WTC11 (cell line): ENCODE measurements around the gene POP5. TPM values are rescaled to one million over a fixed set of nuclear protein-coding genes. Genes with fewer than 3 reads are reported as not detected.

Experiments
- ATAC-seq: fragments of 200-7000 bp; cut with Tn5 transposase; 2 replicates; pipeline ENCODE4 v1.10.0; 2021; ENCODE audit warnings: mild to moderate bottlenecking, moderate library complexity
- CTCF ChIA-PET: fragments of 300-600 bp; sonication (Branson Sonifier 250); formaldehyde crosslinking; loops from one replicate; lab custom pipeline; 2021; ENCODE audit warnings: antibody characterized with exemption; lab: Charles Lee
- POLR2A ChIA-PET: fragments of 350-600 bp; sonication (Branson Sonifier 250); formaldehyde crosslinking; loops from one replicate; lab custom pipeline; 2021; ENCODE audit warnings: antibody characterized with exemption; lab: Charles Lee
- DNase-seq: peaks from one replicate; pipeline ENCODE4 v3.0.0; 2021; ENCODE audit warnings: low spot score
- H3K27ac Mint-ChIP-seq: 2 replicates; pipeline ENCODE4 v1.8.0; 2021; ENCODE audit warnings: mixed read lengths
- H3K27me3 Mint-ChIP-seq: 2 replicates; pipeline ENCODE4 v1.8.0; 2021; ENCODE audit warnings: low read depth, mild to moderate bottlenecking, moderate library complexity, mixed read lengths
- H3K36me3 Mint-ChIP-seq: 2 replicates; pipeline ENCODE4 v1.8.0; 2021; ENCODE audit warnings: mixed read lengths
- H3K4me1 Mint-ChIP-seq: 2 replicates; pipeline ENCODE4 v1.8.0; 2022; ENCODE audit warnings: mixed read lengths
- H3K4me3 Mint-ChIP-seq: 2 replicates; pipeline ENCODE4 v1.8.0; 2021; ENCODE audit warnings: mild to moderate bottlenecking, moderate library complexity, mixed read lengths
- H3K9me3 Mint-ChIP-seq: 2 replicates; pipeline ENCODE4 v1.8.0; 2021; ENCODE audit warnings: mixed read lengths
- AFF4 ChIP-seq: sonication (generic); formaldehyde crosslinking; IDR thresholded peaks from 2 replicates; pipeline ENCODE4 v1.8.1; 2023; ENCODE audit warnings: mild to moderate bottlenecking, missing genetic modification reagents, borderline replicate concordance
- ATF3 ChIP-seq: sonication (generic); formaldehyde crosslinking; conservative IDR thresholded peaks from 2 replicates; pipeline ENCODE4 v1.8.1; 2022; ENCODE audit warnings: mild to moderate bottlenecking, missing genetic modification reagents
- E2F4 ChIP-seq: sonication (generic); formaldehyde crosslinking; IDR thresholded peaks from 2 replicates; pipeline ENCODE4 v1.8.1; 2022; ENCODE audit warnings: low read depth, mild to moderate bottlenecking, moderate library complexity, missing genetic modification reagents, borderline replicate concordance
- ERG ChIP-seq: fragments of 250-450 bp; sonication (Bioruptor Pico); IDR thresholded peaks from 2 replicates; pipeline ENCODE4 v1.8.0; 2021; ENCODE audit warnings: mild to moderate bottlenecking
- ETV6 ChIP-seq: sonication (generic); formaldehyde crosslinking; IDR thresholded peaks from 2 replicates; pipeline ENCODE4 v1.8.1; 2022; ENCODE audit warnings: mild to moderate bottlenecking, missing genetic modification reagents
- FOXJ3 ChIP-seq: sonication (generic); formaldehyde crosslinking; IDR thresholded peaks from 2 replicates; pipeline ENCODE4 v1.9.0; 2021; ENCODE audit warnings: missing genetic modification reagents, mild to moderate bottlenecking, borderline replicate concordance
- FOXK1 ChIP-seq: sonication (generic); formaldehyde crosslinking; IDR thresholded peaks from 2 replicates; pipeline ENCODE4 v1.8.0; 2022; ENCODE audit warnings: mild to moderate bottlenecking, moderate library complexity, missing genetic modification reagents
- IRF2 ChIP-seq: sonication (generic); formaldehyde crosslinking; IDR thresholded peaks from 2 replicates; pipeline ENCODE4 v1.8.0; 2022; ENCODE audit warnings: low read depth, missing genetic modification reagents, borderline replicate concordance
- MAX ChIP-seq: sonication (generic); formaldehyde crosslinking; IDR thresholded peaks from 2 replicates; pipeline ENCODE4 v1.8.0; 2022; ENCODE audit warnings: mild to moderate bottlenecking, missing genetic modification reagents
- MXD4 ChIP-seq: fragments of 250-450 bp; sonication (Bioruptor Pico); IDR thresholded peaks from 2 replicates; pipeline ENCODE4 v1.8.0; 2021; ENCODE audit warnings: mild to moderate bottlenecking, moderate library complexity, borderline replicate concordance
- NFE2L1 ChIP-seq: sonication (generic); formaldehyde crosslinking; IDR thresholded peaks from 2 replicates; pipeline ENCODE4 v1.8.1; 2023; ENCODE audit warnings: missing genetic modification reagents
- NFYB ChIP-seq: sonication (generic); formaldehyde crosslinking; conservative IDR thresholded peaks from 2 replicates; pipeline ENCODE4 v1.8.0; 2022; ENCODE audit warnings: low read depth, missing genetic modification reagents
- NR3C1 ChIP-seq: sonication (generic); formaldehyde crosslinking; conservative IDR thresholded peaks from 2 replicates; pipeline ENCODE4 v1.8.1; 2023; ENCODE audit warnings: low read depth, mild to moderate bottlenecking, missing genetic modification reagents
- PRRX2 ChIP-seq: fragments of 250-450 bp; sonication (Bioruptor Pico); IDR thresholded peaks from 2 replicates; pipeline ENCODE4 v1.8.0; 2021; ENCODE audit warnings: mild to moderate bottlenecking
- RORB ChIP-seq: fragments of 250-450 bp; sonication (Bioruptor Pico); IDR thresholded peaks from 2 replicates; pipeline ENCODE4 v1.9.0; 2021; ENCODE audit warnings: mild to moderate bottlenecking
- SMAD4 ChIP-seq: sonication (generic); formaldehyde crosslinking; IDR thresholded peaks from 2 replicates; pipeline ENCODE4 v1.8.0; 2022; ENCODE audit warnings: mild to moderate bottlenecking, missing genetic modification reagents
- SOX15 ChIP-seq: fragments of 250-450 bp; sonication (Bioruptor Pico); IDR thresholded peaks from 2 replicates; pipeline ENCODE4 v1.9.0; 2021; ENCODE audit warnings: mild to moderate bottlenecking
- STAT6 ChIP-seq: sonication (generic); formaldehyde crosslinking; conservative IDR thresholded peaks from 2 replicates; pipeline ENCODE4 v1.8.1; 2023; ENCODE audit warnings: mild to moderate bottlenecking, low read depth, missing genetic modification reagents, moderate library complexity
- ZMAT4 ChIP-seq: fragments of 250-450 bp; sonication (Bioruptor Pico); IDR thresholded peaks from 2 replicates; pipeline ENCODE4 v1.9.0; 2021; ENCODE audit warnings: mild to moderate bottlenecking
- total RNA-seq: library from RNA; stranded (reverse); gene quantifications from 3 replicates; pipeline ENCODE4 v1.2.3, GENCODE V29; 2021

The POP5 gene
- total RNA-seq, 1 experiment from 2014 or later = 54.7 TPM

GRCh38 chr12:120540445-120540844 lies 40.8 kb downstream of the POP5 start (continued):
- no peak for TF ChIP-seq AFF4 (CRISPR knock-in tag)
- TF ChIP-seq ERG (CRISPR knock-in tag) = no peak
- no peak for TF ChIP-seq E2F4 (CRISPR knock-in tag)
- TF ChIP-seq ZMAT4 (CRISPR knock-in tag) = no peak

- Mint-ChIP-seq H3K4me3 (no peak overlapping the region), H3K27me3 (no peaks in the 10 kb centered on the region), H3K4me1 (peaks cover 32% of the 10 kb centered on the region), H3K27ac (peak overlapping the region; percentile 65), H3K9me3 (no peaks in the 10 kb centered on the region), H3K36me3 (peaks cover 35% of the 10 kb centered on the region)
- TF ChIP-seq AFF4 (CRISPR knock-in tag) (no peak), NFE2L1 (CRISPR knock-in tag) (no peak), NFYB (CRISPR knock-in tag) (no peak), MXD4 (CRISPR knock-in tag) (no peak), PRRX2 (no peak), FOXJ3 (CRISPR knock-in tag) (no peak), ETV6 (CRISPR knock-in tag) (no peak), FOXK1 (CRISPR knock-in tag) (no peak), STAT6 (CRISPR knock-in tag) (no peak), RORB (CRISPR knock-in tag) (no peak), SMAD4 (no peak), MAX (CRISPR knock-in tag) (no peak), ATF3 (CRISPR knock-in tag) (no peak), SOX15 (CRISPR knock-in tag) (no peak), IRF2 (CRISPR knock-in tag) (no peak), NR3C1 (CRISPR knock-in tag) (no peak)
- CTCF ChIA-PET = interaction anchor here (1.8 kb wide), 1 partner anchor 72 kb away, joined by 3 read pairs; no protein-coding TSS in a partner anchor
- ATAC-seq (no peak), DNase-seq (no peak)
- POLR2A ChIA-PET = interaction anchor here (0.6 to 0.9 kb wide), 2 partner anchors 11 to 294 kb away, joined by 3 to 6 read pairs; partner anchors contain the start of gene COQ5
Observed at GRCh38 chr12:120539303-120539702, 41.9 kb downstream of the POP5 start.
